ENCODE data around the gene ARHGAP22.

The ARHGAP22 gene

GRCh38 chr10:48497780-48498770 is 106.8 kb downstream of the ARHGAP22 start:
- DNase-seq (ENCODE audit: low spot score) = no peak

GRCh38 chr10:48496831-48497779 is 107.8 kb downstream of the ARHGAP22 start:
- in situ Hi-C loops (cut with MboI; ENCODE audit: low sequenced_read_pairs, unreplicated experiment) = no loop called here
- DNase-seq (ENCODE audit: low spot score) = no peak
- TF ChIP-seq CTCF (IDR thresholded peaks at IDR 0.05; ENCODE audit: borderline replicate concordance, control extremely low read depth, extremely low read depth, insufficient read depth, missing control alignments) = no peak

More at GRCh38 chr10:48497780-48498770, 106.8 kb downstream of the ARHGAP22 start:
- in situ Hi-C loops (cut with MboI; ENCODE audit: low sequenced_read_pairs, unreplicated experiment) = no loop called here
- no peak for TF ChIP-seq CTCF (IDR thresholded peaks at IDR 0.05; ENCODE audit: borderline replicate concordance, control extremely low read depth, extremely low read depth, insufficient read depth, missing control alignments)

- in situ Hi-C loops (cut with MboI; ENCODE audit: low sequenced_read_pairs, unreplicated experiment) = no loop called here
- no peak for DNase-seq (ENCODE audit: low spot score)
- TF ChIP-seq CTCF (IDR thresholded peaks at IDR 0.05; ENCODE audit: borderline replicate concordance, control extremely low read depth, extremely low read depth, insufficient read depth, missing control alignments) = no peak
Measured at GRCh38 chr10:48496105-48496830, 108.6 kb downstream of the ARHGAP22 start.

GRCh38 chr10:48495282-48496045 is 109.4 kb downstream of the ARHGAP22 start:
- no peak for TF ChIP-seq CTCF (IDR thresholded peaks at IDR 0.05; ENCODE audit: borderline replicate concordance, control extremely low read depth, extremely low read depth, insufficient read depth, missing control alignments)
- in situ Hi-C loops (cut with MboI; ENCODE audit: low sequenced_read_pairs, unreplicated experiment) = no loop called here
- DNase-seq (ENCODE audit: low spot score) = no peak

- no peak for DNase-seq (ENCODE audit: low spot score)
- in situ Hi-C loops (cut with MboI; ENCODE audit: low sequenced_read_pairs, unreplicated experiment) = no loop called here
- no peak for TF ChIP-seq CTCF (IDR thresholded peaks at IDR 0.05; ENCODE audit: borderline replicate concordance, control extremely low read depth, extremely low read depth, insufficient read depth, missing control alignments)
Measured at GRCh38 chr10:48494611-48495010, 110.3 kb downstream of the ARHGAP22 start.
